GM12874 (cell line): ENCODE measurements around the gene CCHCR1.

ENCODE experiments used
- CTCF ChIP-seq: IDR thresholded peaks from 2 replicates; pipeline ENCODE4 v1.5.1; 2011; ENCODE audit warnings: low read depth, mild to moderate bottlenecking, control low read depth, low read length, moderate library complexity; ENCODE audit not compliant: insufficient read depth

The CCHCR1 gene

GRCh38 chr6:31128093-31128676 is 29.4 kb downstream of the CCHCR1 start:
- peak; percentile 89 for TF ChIP-seq CTCF

- no peak for TF ChIP-seq CTCF
Measured at GRCh38 chr6:31126396-31127175, 31.0 kb downstream of the CCHCR1 start.

GRCh38 chr6:31125586-31126363 is 31.8 kb downstream of the CCHCR1 start:
- no peak for TF ChIP-seq CTCF

- TF ChIP-seq CTCF = no peak
Measured at GRCh38 chr6:31125162-31125561, 32.4 kb downstream of the CCHCR1 start.

- no peak for TF ChIP-seq CTCF
Measured at GRCh38 chr6:31122791-31123706, 34.6 kb downstream of the CCHCR1 start.

- TF ChIP-seq CTCF = no peak
Measured at GRCh38 chr6:31121131-31121790, 36.3 kb downstream of the CCHCR1 start.
